Body of pancreas (tissue), 4 donors: Measurements from ENCODE around the gene OR1M1.

Experiments used
- POLR2A ChIP-seq, 3 donors: fragments of 450-650 bp; IDR thresholded peaks; one replicate each; pipeline ENCODE4 v1.6.1; 2016; ENCODE audit warnings: antibody characterized with exemption in 3 of 3, mild to moderate bottlenecking in 2 of 3
- TF ChIP-seq, protein P1 (sequence below), 7 experiments: fragments of 450-650 bp in 4 of 7; fragments of 200-600 bp in 3 of 7; sonication (generic) in 3 of 7; IDR thresholded peaks; one replicate each; pipeline ENCODE4 v1.5.1; 2016 to 2019; ENCODE audit warnings: antibody characterized with exemption in 7 of 7

DNA sequence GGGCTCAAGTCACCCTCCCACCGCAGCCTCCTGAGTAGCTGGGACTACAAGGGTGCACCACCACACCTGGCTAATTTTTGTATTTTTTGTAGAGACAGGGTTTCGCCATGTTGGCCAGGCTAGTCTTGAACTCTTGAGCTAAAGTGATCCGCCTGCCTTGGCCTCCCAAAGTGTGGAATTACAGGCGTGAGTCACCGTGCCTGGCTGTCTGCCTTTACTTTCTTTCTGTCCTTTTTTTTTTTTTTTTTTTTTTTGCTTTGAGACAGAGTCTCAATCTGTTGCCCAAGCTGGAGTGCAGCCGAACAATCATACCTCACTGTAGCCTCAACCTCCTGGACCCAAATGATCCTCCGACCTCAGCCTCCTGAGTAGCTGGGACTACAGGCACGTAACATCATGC is 25.0 kb upstream of the OR1M1 start:
- TF ChIP-seq, protein P1, sequence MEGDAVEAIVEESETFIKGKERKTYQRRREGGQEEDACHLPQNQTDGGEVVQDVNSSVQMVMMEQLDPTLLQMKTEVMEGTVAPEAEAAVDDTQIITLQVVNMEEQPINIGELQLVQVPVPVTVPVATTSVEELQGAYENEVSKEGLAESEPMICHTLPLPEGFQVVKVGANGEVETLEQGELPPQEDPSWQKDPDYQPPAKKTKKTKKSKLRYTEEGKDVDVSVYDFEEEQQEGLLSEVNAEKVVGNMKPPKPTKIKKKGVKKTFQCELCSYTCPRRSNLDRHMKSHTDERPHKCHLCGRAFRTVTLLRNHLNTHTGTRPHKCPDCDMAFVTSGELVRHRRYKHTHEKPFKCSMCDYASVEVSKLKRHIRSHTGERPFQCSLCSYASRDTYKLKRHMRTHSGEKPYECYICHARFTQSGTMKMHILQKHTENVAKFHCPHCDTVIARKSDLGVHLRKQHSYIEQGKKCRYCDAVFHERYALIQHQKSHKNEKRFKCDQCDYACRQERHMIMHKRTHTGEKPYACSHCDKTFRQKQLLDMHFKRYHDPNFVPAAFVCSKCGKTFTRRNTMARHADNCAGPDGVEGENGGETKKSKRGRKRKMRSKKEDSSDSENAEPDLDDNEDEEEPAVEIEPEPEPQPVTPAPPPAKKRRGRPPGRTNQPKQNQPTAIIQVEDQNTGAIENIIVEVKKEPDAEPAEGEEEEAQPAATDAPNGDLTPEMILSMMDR (IDR thresholded peaks at IDR 0.05), result no peak
- TF ChIP-seq POLR2A (IDR thresholded peaks at IDR 0.05), result no peak
